SK-N-SH (cell line): ENCODE data around the gene STK4. TPM values are rescaled to one million over a fixed set of nuclear protein-coding genes. Genes with fewer than 3 reads are reported as not detected.
A peak's percentile ranks its signal among the peaks of the same experiment; 100 is the strongest.

Source experiments
- CTCF ChIA-PET: fragments of 300-600, 350-600 bp; formaldehyde crosslinking; extraction: SDS; loops from one replicate; lab custom pipeline; 2021; lab: Yijun Ruan, JAX
- POLR2A ChIA-PET: fragments of 350-600 bp; sonication (Branson Sonifier 250); formaldehyde crosslinking; extraction: SDS; loops from one replicate; lab custom pipeline; 2020; ENCODE audit warnings: antibody characterized with exemption, inconsistent platforms; lab: Yijun Ruan, JAX
- DNase-seq: peaks from one replicate; pipeline ENCODE4 v3.0.0; 2012
- H2AFZ ChIP-seq: fragments of 200-600 bp; sonication (generic); 2 replicates; pipeline ENCODE4 v1.8.1; 2016; ENCODE audit warnings: antibody characterized with exemption, mild to moderate bottlenecking, low read depth
- H3F3A ChIP-seq: fragments of 200-600 bp; sonication (generic); replicated peaks from 2 replicates; pipeline ENCODE3; 2016; ENCODE audit warnings: antibody characterized with exemption, mild to moderate bottlenecking; ENCODE audit not compliant: insufficient read depth
- H3K27ac ChIP-seq, 2 experiments: fragments of 200-500 bp in 1 of 2; fragments of 200-600 bp in 1 of 2; sonication (Bioruptor generic) in 1 of 2; sonication (generic), shearing (Covaris generic) in 1 of 2; 2 replicates each; pipeline versions ENCODE4 v1.5.1 to v1.6.1; 2014 to 2016; ENCODE audit warnings: low read depth in 2 of 2, inconsistent platforms in 1 of 2, low read length in 1 of 2, mild to moderate bottlenecking in 1 of 2, mixed read lengths in 1 of 2
- H3K27me3 ChIP-seq: fragments of 200-600 bp; sonication (generic), shearing (Covaris generic); 2 replicates; pipeline ENCODE4 v1.6.1; 2016; ENCODE audit warnings: mixed run types; ENCODE audit not compliant: insufficient read depth
- H3K36me3 ChIP-seq, 2 experiments: fragments of 200-500 bp in 1 of 2; fragments of 200-600 bp in 1 of 2; sonication (Bioruptor generic) in 1 of 2; sonication (generic) in 1 of 2; replicated peaks in 1 of 2; 2 replicates each; pipeline versions ENCODE3 to v1.5.1; 2014 to 2016; ENCODE audit warnings: low read length in 1 of 2, mild to moderate bottlenecking in 1 of 2; ENCODE audit not compliant: insufficient read depth in 2 of 2, control insufficient read depth in 1 of 2
- H3K4me1 ChIP-seq, 2 experiments: fragments of 200-500 bp in 1 of 2; fragments of 200-600 bp in 1 of 2; sonication (Bioruptor generic) in 1 of 2; sonication (generic), shearing (Covaris generic) in 1 of 2; 2 replicates each; pipeline versions ENCODE4 v1.5.1 to v1.6.1; 2014 to 2016; ENCODE audit warnings: low read depth in 1 of 2, low read length in 1 of 2, mixed run types in 1 of 2; ENCODE audit not compliant: insufficient read depth in 2 of 2, control insufficient read depth in 1 of 2
- H3K4me2 ChIP-seq: fragments of 200-600 bp; sonication (generic), shearing (Covaris generic); 2 replicates; pipeline ENCODE4 v1.6.1; 2017; ENCODE audit warnings: mixed run types
- H3K4me3 ChIP-seq, 2 experiments: fragments of 200-500 bp in 1 of 2; fragments of 200-600 bp in 1 of 2; sonication (Bioruptor generic) in 1 of 2; sonication (generic), shearing (Covaris generic) in 1 of 2; 2 replicates each; pipeline versions ENCODE4 v1.5.1 to v1.8.1; 2014 to 2016; ENCODE audit warnings: low read depth in 2 of 2, inconsistent platforms in 1 of 2, low read length in 1 of 2, mild to moderate bottlenecking in 1 of 2, mixed read lengths in 1 of 2, moderate library complexity in 1 of 2
- H3K79me2 ChIP-seq: fragments of 200-600 bp; sonication (generic); 2 replicates; pipeline ENCODE4 v1.8.1; 2017; ENCODE audit warnings: mild to moderate bottlenecking; ENCODE audit not compliant: insufficient read depth
- H3K9ac ChIP-seq: fragments of 200-600 bp; sonication (generic); 2 replicates; pipeline ENCODE4 v1.6.1; 2017; ENCODE audit warnings: mixed run types
- H3K9me2 ChIP-seq: fragments of 200-600 bp; sonication (generic); 2 replicates; pipeline ENCODE4 v1.6.1; 2017; ENCODE audit warnings: mixed run types
- H3K9me3 ChIP-seq: fragments of 200-600 bp; sonication (generic); 2 replicates; pipeline ENCODE4 v1.6.1; 2017; ENCODE audit warnings: mixed run types, mild to moderate bottlenecking, moderate library complexity
- H4K20me1 ChIP-seq: fragments of 200-600 bp; sonication (generic); 2 replicates; pipeline ENCODE4 v1.6.1; 2017; ENCODE audit warnings: mild to moderate bottlenecking, mixed run types; ENCODE audit not compliant: insufficient read depth
- CTCF ChIP-seq: fragments of 200-600 bp; sonication (generic); IDR thresholded peaks from 2 replicates; pipeline ENCODE4 v1.6.1; 2017; ENCODE audit warnings: antibody characterized with exemption, mild to moderate bottlenecking, moderate library complexity
- ELF1 ChIP-seq: IDR thresholded peaks from 2 replicates; pipeline ENCODE4 v1.4.0; 2012
- JUND ChIP-seq: IDR thresholded peaks from 2 replicates; pipeline ENCODE4 v1.4.0; 2012
- MXI1 ChIP-seq: IDR thresholded peaks from 2 replicates; pipeline ENCODE4 v1.6.1; 2012; ENCODE audit warnings: mild to moderate bottlenecking, low read depth, low read length, improper control_type of control experiment
- SMC3 ChIP-seq: IDR thresholded peaks from 2 replicates; pipeline ENCODE4 v1.6.1; 2012; ENCODE audit warnings: low read depth, low read length, improper control_type of control experiment
- YY1 ChIP-seq: IDR thresholded peaks from 2 replicates; pipeline ENCODE4 v1.4.0; 2012; ENCODE audit warnings: low read depth, mild to moderate bottlenecking
- WGBS: methylation state at CpG from one replicate; pipeline ENCODE4 v1.1.6; 2017; ENCODE audit warnings: low lambda C conversion rate; 5-methylcytosine and 5-hydroxymethylcytosine counted together
- polyA plus RNA-seq, 3 experiments: library from polyadenylated mRNA; depleted of rRNA; stranded (reverse); fragments of >200 nt; gene quantifications; 2 replicates each; pipeline ENCODE4 v1.2.3, GENCODE V29; 2012

STK4 gene
- polyA plus RNA-seq, 1 of the 3 experiments (the other 2 are of a cell fraction): 11.4 TPM

- CTCF ChIA-PET: interaction anchor here (0.9 to 2.6 kb wide), 5 partner anchors 21 to 37 kb away, joined by 3 to 15 read pairs (median 4); no protein-coding TSS in a partner anchor
- no peak for DNase-seq
- 91% methylated on average over 1 of the region's 1 CpG for WGBS
These were observed 105.8 kb downstream of the STK4 start for GRCh38 chr20:45072066-45072465.

GRCh38 chr20:45073221-45073620 is 106.9 kb downstream of the STK4 start:
- Histone ChIP-seq H3F3A (no peaks in the 10 kb centered on the region), H3K4me2 (no peak overlapping the region), H2AFZ (no peak overlapping the region), H3K9ac (no peak overlapping the region), H3K4me1 (no peaks in the 10 kb centered on the region; a peak in 2 of 4 replicates), H3K79me2 (no peaks in the 10 kb centered on the region), H4K20me1 (no peaks in the 10 kb centered on the region), H3K9me3 (no peaks in the 10 kb centered on the region)
- WGBS: 95% methylated on average over 3 of the region's 3 CpGs
- TF ChIP-seq ELF1: no peak
- no peak for TF ChIP-seq YY1
- TF ChIP-seq, all 33 proteins: peak for 0
- H3K9me2 ChIP-seq: no peaks in the 10 kb centered on the region
- no peak for DNase-seq
- no peaks in the 10 kb centered on the region for H3K27me3 ChIP-seq
- ChIA-PET CTCF (interaction anchor here (2.6 kb wide), 1 partner anchor 29 kb away, joined by 15 read pairs; no protein-coding TSS in a partner anchor), POLR2A (no interaction called here)
- no peak overlapping the region for H3K27ac ChIP-seq
- peaks cover 14 to 19% of the 10 kb centered on the region in 2 experiments for H3K36me3 ChIP-seq
- H3K4me3 ChIP-seq: no peak overlapping the region

More at GRCh38 chr20:45072066-45072465, 105.8 kb downstream of the STK4 start:
- H3K27ac ChIP-seq: no peak overlapping the region
- H3K4me3 ChIP-seq: no peak overlapping the region
- no peaks in the 10 kb centered on the region for H3K9me2 ChIP-seq
- TF ChIP-seq JUND: no peak
- H3K36me3 ChIP-seq: peaks cover 9 to 19% of the 10 kb centered on the region in 2 experiments
- H4K20me1 ChIP-seq: no peaks in the 10 kb centered on the region
- no peaks in the 10 kb centered on the region for H3K27me3 ChIP-seq
- H3K9ac ChIP-seq: no peak overlapping the region
- H3K79me2 ChIP-seq: no peaks in the 10 kb centered on the region
- H3F3A ChIP-seq: no peaks in the 10 kb centered on the region
- H2AFZ ChIP-seq: no peak overlapping the region
- no peak overlapping the region for H3K4me2 ChIP-seq
- H3K4me1 ChIP-seq: no peaks in the 10 kb centered on the region; a peak in 2 of 4 replicates
- H3K9me3 ChIP-seq: no peaks in the 10 kb centered on the region
- POLR2A ChIA-PET: no interaction called here

- no peak for TF ChIP-seq SMC3
- TF ChIP-seq, all 33 proteins: peak for 0
- no peak overlapping the region for H3K4me3 ChIP-seq
- 98% methylated on average over 3 of the region's 3 CpGs for WGBS
- ChIA-PET CTCF (interaction anchor here (0.6 to 4.4 kb wide), 4 partner anchors 19 to 1603 kb away, joined by 3 to 27 read pairs (median 4); no protein-coding TSS in a partner anchor), POLR2A (no interaction called here)
- no peaks in the 10 kb centered on the region for H3F3A ChIP-seq
- DNase-seq: no peak
- H3K4me2 ChIP-seq: no peak overlapping the region
- no peaks in the 10 kb centered on the region for H3K79me2 ChIP-seq
- H3K4me1 ChIP-seq: no peaks in the 10 kb centered on the region
- no peaks in the 10 kb centered on the region for H4K20me1 ChIP-seq
- no peak overlapping the region for H3K9ac ChIP-seq
- no peaks in the 10 kb centered on the region for H3K27me3 ChIP-seq
- H3K27ac ChIP-seq: no peak overlapping the region
- peaks cover 35 to 44% of the 10 kb centered on the region in 2 experiments for H3K36me3 ChIP-seq
- H2AFZ ChIP-seq: no peak overlapping the region
- H3K9me2 ChIP-seq: no peaks in the 10 kb centered on the region
- H3K9me3 ChIP-seq: no peaks in the 10 kb centered on the region
These were observed 111.2 kb downstream of the STK4 start for GRCh38 chr20:45077559-45077958.

GRCh38 chr20:45080867-45081624 is 114.7 kb downstream of the STK4 start:
- no peak for DNase-seq
- CTCF ChIA-PET: no interaction called here
- POLR2A ChIA-PET: no interaction called here
- Histone ChIP-seq H3K36me3 (peaks cover 21 to 41% of the 10 kb centered on the region in 2 experiments), H3K9me2 (no peaks in the 10 kb centered on the region), H3K4me3 (no peak overlapping the region), H4K20me1 (no peaks in the 10 kb centered on the region), H2AFZ (no peak overlapping the region), H3K4me2 (no peak overlapping the region), H3K9me3 (no peaks in the 10 kb centered on the region), H3K27me3 (no peaks in the 10 kb centered on the region), H3F3A (no peaks in the 10 kb centered on the region), H3K4me1 (no peaks in the 10 kb centered on the region), H3K9ac (no peak overlapping the region), H3K79me2 (no peaks in the 10 kb centered on the region), H3K27ac (no peak overlapping the region)
- peak; percentile 59 for TF ChIP-seq CTCF
- TF ChIP-seq MXI1: no peak
- peak; percentile 6; the same call in 1 of the 2 replicates for TF ChIP-seq SMC3
- 82% methylated on average over 5 of the region's 5 CpGs for WGBS
